ENCODE measurements around the gene STRN3.

GRCh38 chr14:30864934-30865333, 161.2 kb downstream of the STRN3 start:
- TF ChIP-seq POLR2A (IDR thresholded peaks at IDR 0.05; ENCODE audit: extremely low read depth, insufficient read length) (no peak), CTCF (IDR thresholded peaks at IDR 0.05; ENCODE audit: low read depth, low read length) (no peak), MAX (IDR thresholded peaks at IDR 0.05; ENCODE audit: low read depth, low read length) (no peak), MYC (IDR thresholded peaks at IDR 0.05; ENCODE audit: low read depth, low read length) (no peak)
